Panc1 (cell line): ENCODE measurements around the gene LRRTM3. TPM values are rescaled to one million over a fixed set of nuclear protein-coding genes. Genes with fewer than 3 reads are reported as not detected.

ENCODE experiments used
- ATAC-seq: fragments of 200-7000 bp; cut with Tn5 transposase; 2 replicates; pipeline ENCODE4 v1.9.1; 2020; ENCODE audit warnings: mild to moderate bottlenecking, moderate library complexity
- BruUV-seq: library from RNA; stranded (reverse); fragments of 400-500 nt; replicated peaks from 2 replicates; lab custom pipeline; 2021; lab: Mats Ljungman, UMichigan
- CTCF ChIA-PET: fragments of 300-600 bp; sonication (Branson Sonifier 250); formaldehyde crosslinking; loops from one replicate; lab custom pipeline; 2022; ENCODE audit warnings: antibody characterized with exemption; lab: Charles Lee
- POLR2A ChIA-PET: fragments of 300-600 bp; sonication (Branson Sonifier 250); formaldehyde crosslinking; loops from one replicate; lab custom pipeline; 2022; ENCODE audit warnings: antibody characterized with exemption; lab: Charles Lee
- DNase-seq: peaks from one replicate; pipeline ENCODE4 v3.0.0-alpha.2; 2010; ENCODE audit warnings: low read depth, low spot score
- H3K27ac ChIP-seq: 2 replicates; pipeline ENCODE4 v1.5.1; 2011; ENCODE audit warnings: mild to moderate bottlenecking, low read length, inconsistent platforms
- H3K27me3 ChIP-seq: fragments of 200-500 bp; sonication (Bioruptor generic); 2 replicates; pipeline ENCODE4 v1.6.0; 2014; ENCODE audit warnings: low read length, inconsistent platforms; ENCODE audit not compliant: control insufficient read depth, insufficient read depth
- H3K36me3 ChIP-seq: fragments of 200-500 bp; sonication (Bioruptor generic); 2 replicates; pipeline ENCODE4 v1.5.1; 2014; ENCODE audit warnings: inconsistent platforms, mild to moderate bottlenecking, low read length, moderate library complexity; ENCODE audit not compliant: control insufficient read depth, insufficient read depth
- H3K4me1 ChIP-seq: 2 replicates; pipeline ENCODE4 v1.5.1; 2011; ENCODE audit warnings: inconsistent platforms, mild to moderate bottlenecking, low read length, moderate library complexity; ENCODE audit not compliant: control insufficient read depth, insufficient read depth
- H3K4me3 ChIP-seq, 2 experiments: 2 replicates each; pipeline ENCODE4 v1.5.1; 2011 to 2012; ENCODE audit warnings: low read depth in 2 of 2, low read length in 2 of 2, mild to moderate bottlenecking in 2 of 2, inconsistent platforms in 1 of 2, moderate library complexity in 1 of 2
- H3K9me3 ChIP-seq: fragments of 200-500 bp; sonication (Bioruptor generic); 2 replicates; pipeline ENCODE4 v1.5.1; 2014; ENCODE audit warnings: low read depth, mild to moderate bottlenecking, inconsistent platforms, low read length, moderate library complexity; ENCODE audit not compliant: control insufficient read depth, insufficient read depth
- CTCF ChIP-seq: fragments of 450-650 bp; IDR thresholded peaks from 2 replicates; pipeline ENCODE4 v1.5.1; 2017; ENCODE audit warnings: mild to moderate bottlenecking
- POLR2AphosphoS5 ChIP-seq: IDR thresholded peaks from 2 replicates; pipeline ENCODE4 v1.6.1; 2012; ENCODE audit warnings: mild to moderate bottlenecking, low read depth, low read length, moderate library complexity
- REST ChIP-seq, 2 experiments: IDR thresholded peaks; 2 replicates each; pipeline ENCODE4 v1.6.1; 2011 to 2012; ENCODE audit warnings: low read depth in 2 of 2, control low read depth in 1 of 2, low read length in 1 of 2, mild to moderate bottlenecking in 1 of 2, moderate library complexity in 1 of 2; ENCODE audit not compliant: insufficient read depth in 1 of 2
- SIN3A ChIP-seq: IDR thresholded peaks from 2 replicates; pipeline ENCODE4 v1.6.1; 2012; ENCODE audit warnings: low read depth, mild to moderate bottlenecking, low read length, moderate library complexity, borderline replicate concordance; ENCODE audit not compliant: insufficient read depth
- TCF7L2 ChIP-seq: IDR thresholded peaks from 2 replicates; pipeline ENCODE4 v1.6.1; 2011; ENCODE audit warnings: mild to moderate bottlenecking, low read depth, low read length, inconsistent platforms
- in situ Hi-C: cut with HindIII; loops from 2 replicates; pipeline ENCODE4 v1.10.0; 2016; ENCODE audit warnings: low sequenced_read_pairs, low pct_unique_long_range_greater_than_20kb
- intact Hi-C: fragments of 100-400 bp; cut with micrococcal nuclease; formaldehyde crosslinking; loops from one replicate; pipeline ENCODE4 v1.10.0; 2022; ENCODE audit not compliant: unreplicated experiment
- total RNA-seq: library from RNA; stranded (reverse); gene quantifications from one replicate; pipeline ENCODE4 v1.2.1, GENCODE V29; 2021; ENCODE audit not compliant: unreplicated experiment

LRRTM3 gene
- total RNA-seq, 1 experiment from 2014 or later: 0.10 TPM

- in situ Hi-C loops: no loop called here
- no peaks in the 10 kb centered on the region for H3K36me3 ChIP-seq
- CTCF ChIA-PET: no interaction called here
- no peaks in the 10 kb centered on the region for H3K27me3 ChIP-seq
- POLR2A ChIA-PET: interaction anchor here (0.6 kb wide), 1 partner anchor 27 kb away, joined by 3 read pairs; no protein-coding TSS in a partner anchor
- no peak for ATAC-seq
- H3K27ac ChIP-seq: no peak overlapping the region
- H3K9me3 ChIP-seq: no peaks in the 10 kb centered on the region
- BruUV-seq: no TSS peak
- no peak for DNase-seq
- no peaks in the 10 kb centered on the region for H3K4me1 ChIP-seq
- intact Hi-C loops: no loop called here
- no peak overlapping the region for H3K4me3 ChIP-seq
- TF ChIP-seq SIN3A: no peak
- no peak for TF ChIP-seq POLR2AphosphoS5
- TF ChIP-seq CTCF: no peak
- TF ChIP-seq TCF7L2: no peak
- TF ChIP-seq REST (IDR thresholded peaks at IDR 0.05; ENCODE audit: insufficient read depth in 1 of 2, low read depth in 2 of 2, low read length in 1 of 2): no peak
Measured at GRCh38 chr10:67141300-67141699, 215.5 kb downstream of the LRRTM3 start.

GRCh38 chr10:67144530-67144929, 218.7 kb downstream of the LRRTM3 start:
- in situ Hi-C loops (no loop called here), intact Hi-C loops (no loop called here)
- TF ChIP-seq REST (IDR thresholded peaks at IDR 0.05; ENCODE audit: insufficient read depth in 1 of 2, low read depth in 2 of 2, low read length in 1 of 2) (no peak), TCF7L2 (no peak), CTCF (no peak), SIN3A (no peak), POLR2AphosphoS5 (no peak)
- Histone ChIP-seq H3K36me3 (no peaks in the 10 kb centered on the region), H3K4me3 (no peak overlapping the region), H3K27me3 (no peaks in the 10 kb centered on the region), H3K9me3 (no peaks in the 10 kb centered on the region), H3K27ac (no peak overlapping the region), H3K4me1 (no peaks in the 10 kb centered on the region)
- no TSS peak for BruUV-seq
- ChIA-PET CTCF (no interaction called here), POLR2A (no interaction called here)
- DNase-seq (no peak), ATAC-seq (no peak)
